ENCODE measurements around the gene OLIG1.

The OLIG1 gene

DNA sequence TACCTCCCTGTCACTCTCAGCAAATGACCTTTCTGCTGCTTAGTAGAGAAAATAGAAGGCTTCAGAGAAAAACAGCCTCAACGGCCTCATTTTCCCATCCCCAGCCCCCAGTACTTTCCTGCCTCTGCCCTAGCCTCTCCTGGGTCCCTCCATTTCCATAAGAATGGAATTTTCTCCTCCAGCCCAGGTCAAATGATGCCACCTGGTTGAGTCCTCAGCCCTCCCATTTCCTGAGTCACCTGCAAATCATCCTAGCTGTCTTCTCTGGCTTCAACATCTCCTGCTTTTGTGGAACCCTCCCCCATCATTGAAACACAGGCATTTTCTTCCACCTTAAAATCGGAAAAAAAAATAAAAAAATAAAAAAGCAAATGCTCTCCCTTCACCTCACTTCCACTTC lies 35.1 kb downstream of the OLIG1 start:
- no peak for DNase-seq

DNA sequence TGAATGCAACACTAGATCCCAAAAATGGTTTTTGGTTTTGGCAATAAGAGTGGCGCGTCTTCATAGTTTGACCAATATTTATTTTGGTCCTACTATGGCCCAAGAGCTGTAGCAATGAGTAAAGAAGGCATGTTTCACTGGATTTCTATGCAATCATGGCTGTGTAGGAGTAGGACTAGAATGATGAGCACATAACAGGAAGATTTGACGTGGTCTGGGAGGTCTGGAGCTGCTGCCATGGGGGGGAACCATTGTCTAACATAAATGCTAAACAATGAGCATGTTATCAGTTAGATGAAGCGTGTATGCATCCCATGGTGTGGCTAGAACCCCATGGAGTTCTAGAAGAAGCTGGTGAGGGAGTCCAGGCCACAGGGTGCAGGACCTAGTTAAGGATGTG lies 38.3 kb downstream of the OLIG1 start:
- no peak for DNase-seq

DNA sequence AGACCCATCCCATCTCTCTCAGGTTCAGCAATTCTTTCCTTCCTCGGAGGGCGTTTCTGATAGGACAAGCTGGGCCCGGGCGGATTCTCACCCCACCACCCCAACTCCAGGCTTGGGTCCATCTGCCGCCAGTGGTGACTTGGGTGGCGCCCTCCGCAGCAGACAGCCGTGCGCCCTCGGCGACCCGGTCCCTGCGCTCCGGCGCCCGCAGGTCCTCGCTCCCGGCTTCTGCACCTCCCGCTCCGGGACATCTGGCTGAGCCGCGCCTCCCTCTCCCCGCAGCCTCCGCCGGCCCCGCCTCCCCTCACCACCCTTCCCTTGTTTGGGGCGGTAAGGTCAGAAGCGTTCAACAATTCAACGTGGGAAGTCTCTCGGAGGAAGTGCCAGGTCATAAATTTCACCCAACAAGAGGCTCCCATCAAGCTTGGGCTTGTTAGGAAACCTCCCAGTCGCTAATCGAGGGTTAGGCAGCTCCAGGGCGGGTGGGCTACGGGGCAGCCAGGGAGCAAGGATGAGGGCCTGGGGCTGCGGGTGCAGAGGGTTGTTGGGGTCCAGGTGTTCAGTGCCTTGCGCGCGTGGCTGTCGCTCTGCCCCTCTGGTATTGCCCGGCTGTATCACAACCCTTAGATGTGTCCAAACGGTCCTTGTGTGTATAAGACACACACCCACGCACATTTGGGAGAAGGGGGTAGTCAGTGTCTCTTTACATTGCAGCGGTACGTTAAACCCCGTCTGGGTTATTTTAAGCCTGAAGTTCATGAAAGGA lies 39.8 kb downstream of the OLIG1 start:
- DNase-seq, result peak; percentile 25 to 36

DNA sequence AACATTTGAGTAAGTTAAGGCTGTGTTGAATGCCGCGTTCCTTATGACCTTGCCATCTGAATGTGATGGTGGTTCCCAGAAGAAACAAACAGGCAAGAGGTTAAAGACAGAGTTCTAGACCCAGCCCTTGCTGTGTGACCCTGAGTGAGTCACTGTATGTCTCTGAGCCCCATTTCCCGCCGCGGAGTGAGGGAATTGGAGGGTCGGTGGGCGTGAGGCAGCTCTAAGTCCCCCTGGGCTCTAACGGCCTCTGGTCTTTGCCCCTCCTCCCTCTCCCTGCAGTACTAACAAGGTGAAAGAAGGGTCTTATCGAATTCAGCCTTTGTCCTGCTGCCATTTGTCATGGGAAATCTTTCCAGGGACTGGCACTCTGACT lies 40.4 kb downstream of the OLIG1 start:
- no peak for DNase-seq

DNA sequence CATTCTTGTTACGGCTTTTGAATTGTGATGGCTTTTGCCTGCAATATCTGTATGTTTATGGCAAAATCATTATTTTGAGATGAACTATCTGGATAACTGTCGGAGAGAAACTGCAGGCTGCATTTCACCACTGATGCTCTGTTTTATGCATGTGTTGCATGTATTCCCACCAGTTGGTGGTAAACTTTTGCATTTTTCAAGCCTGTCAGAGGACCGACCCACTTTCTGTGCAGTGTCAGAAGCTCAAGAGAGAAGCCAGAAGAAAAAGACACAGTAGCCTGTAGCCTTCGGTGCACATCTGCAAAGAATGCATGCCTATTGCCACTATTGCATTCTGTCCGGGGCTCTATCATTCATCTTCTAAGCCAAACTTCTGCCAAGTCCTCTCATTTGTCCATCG lies 41.6 kb downstream of the OLIG1 start:
- no peak for DNase-seq

DNA sequence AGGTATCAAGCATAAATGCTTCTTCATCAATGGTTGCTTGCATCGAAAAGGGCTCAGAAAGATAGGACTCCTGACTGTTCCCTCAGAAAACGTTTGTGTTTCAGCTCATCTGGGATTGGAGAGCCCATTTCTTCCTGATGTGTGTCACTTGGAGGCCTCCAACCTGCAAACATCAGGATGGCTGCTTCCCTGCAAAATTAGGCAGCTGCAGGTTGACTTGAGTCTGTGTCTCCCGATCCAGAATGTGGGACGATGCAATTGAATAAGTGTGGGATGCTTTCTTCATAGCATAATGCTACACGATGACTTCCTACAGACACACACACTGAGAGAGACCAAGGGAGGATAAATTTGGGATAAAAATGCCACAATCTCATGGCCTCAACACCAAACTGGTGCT lies 42.2 kb downstream of the OLIG1 start:
- no peak for DNase-seq

DNA sequence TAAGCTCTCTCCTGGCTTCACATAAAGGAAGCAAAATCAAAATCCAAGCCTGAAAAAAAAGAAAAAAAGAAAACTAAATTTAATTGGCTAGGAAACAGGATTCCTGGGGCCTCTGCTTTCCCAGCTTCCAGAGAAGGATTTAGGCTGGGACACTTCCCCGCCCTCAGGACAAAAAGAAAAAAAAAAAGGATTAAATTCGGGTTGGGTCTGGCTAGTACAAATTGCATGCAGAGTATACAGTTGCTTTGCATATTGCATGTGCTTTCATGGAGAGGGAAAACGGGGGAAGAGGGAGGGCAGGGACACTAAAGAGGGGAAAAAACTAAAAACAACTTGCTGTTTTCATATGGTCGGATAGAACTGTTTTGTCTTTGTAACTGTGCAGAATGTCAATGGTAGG lies 42.7 kb downstream of the OLIG1 start:
- no peak for DNase-seq

DNA sequence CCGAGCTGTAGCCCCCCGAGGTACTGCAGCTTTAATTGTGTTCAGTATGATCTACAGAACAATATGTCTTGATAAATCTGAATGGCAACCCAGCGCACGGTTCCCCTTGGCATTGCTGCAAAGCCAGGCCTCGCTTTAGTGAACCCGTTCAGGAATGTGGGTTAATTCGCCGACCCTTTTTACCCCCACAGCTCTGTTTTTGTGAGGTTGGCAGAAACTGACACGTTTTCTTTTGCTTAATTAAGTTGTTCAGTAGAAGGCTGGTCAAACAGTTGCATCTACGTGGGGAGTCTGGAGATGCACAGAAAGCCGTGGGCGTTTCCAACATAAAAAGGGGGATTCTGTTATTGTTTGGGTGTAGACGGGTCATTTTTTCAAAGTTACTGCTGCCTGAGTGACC lies 43.2 kb downstream of the OLIG1 start:
- no peak for DNase-seq

DNA sequence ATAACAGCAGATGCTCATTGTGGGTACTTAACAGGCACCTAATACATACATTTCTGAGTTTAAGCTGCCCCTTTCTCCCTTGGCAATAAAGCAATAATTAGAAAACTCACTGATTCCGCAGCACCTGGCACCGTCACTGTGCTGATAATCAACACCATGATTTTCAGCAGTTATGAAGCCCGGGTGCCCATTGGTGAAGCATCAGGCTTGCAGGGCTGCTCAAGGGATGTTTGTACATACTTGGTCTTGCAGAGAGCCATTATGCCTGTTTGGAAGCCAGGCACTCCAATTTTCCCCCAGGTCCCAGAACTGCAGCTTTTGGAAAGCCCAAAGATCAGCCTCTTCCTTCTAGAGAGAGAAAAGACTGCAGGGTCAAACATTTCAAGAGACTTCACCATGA lies 44.3 kb downstream of the OLIG1 start:
- no peak for DNase-seq

DNA sequence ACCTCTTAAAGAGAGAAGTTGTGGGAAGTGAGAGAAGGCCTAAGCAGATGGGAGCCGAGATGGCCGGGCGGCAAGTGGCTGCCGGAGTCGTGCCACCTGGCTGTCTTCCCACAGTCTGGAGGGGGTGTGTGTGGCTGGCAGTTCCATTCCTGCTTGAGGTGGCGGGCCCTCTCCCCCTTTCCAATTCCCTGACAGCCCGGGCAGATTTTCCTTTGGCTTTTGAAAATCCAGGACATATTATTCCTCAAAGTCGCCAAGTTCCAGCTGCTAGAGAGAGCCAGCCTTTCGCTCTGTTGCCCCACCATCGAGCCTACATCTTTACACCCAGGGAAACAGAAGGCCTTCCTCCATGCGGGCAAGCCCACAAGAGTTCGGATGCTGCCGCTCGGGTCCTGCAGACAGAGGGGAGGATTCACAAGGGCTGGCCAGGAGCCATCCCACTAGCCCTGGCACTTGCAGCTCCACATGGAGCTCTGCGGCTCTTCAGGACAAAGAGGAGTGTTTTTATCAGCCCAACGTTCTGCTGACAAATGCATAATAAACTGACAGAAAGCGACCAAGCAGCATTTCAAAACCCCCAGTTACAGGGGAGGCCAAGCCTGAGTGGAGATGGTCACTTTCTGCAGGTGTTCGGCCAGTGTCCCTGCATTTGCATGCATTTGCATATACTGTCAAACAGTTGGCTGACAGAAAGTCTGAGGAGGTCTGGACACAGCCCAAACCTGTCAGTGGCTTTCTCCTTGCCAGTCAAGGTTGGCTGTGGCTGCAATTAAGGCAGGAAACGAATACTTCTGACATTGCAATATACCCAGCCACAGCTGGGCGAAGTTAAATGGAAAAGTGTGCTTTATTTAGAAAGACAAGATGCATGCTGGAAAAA lies 45.9 kb downstream of the OLIG1 start:
- no peak for DNase-seq

DNA sequence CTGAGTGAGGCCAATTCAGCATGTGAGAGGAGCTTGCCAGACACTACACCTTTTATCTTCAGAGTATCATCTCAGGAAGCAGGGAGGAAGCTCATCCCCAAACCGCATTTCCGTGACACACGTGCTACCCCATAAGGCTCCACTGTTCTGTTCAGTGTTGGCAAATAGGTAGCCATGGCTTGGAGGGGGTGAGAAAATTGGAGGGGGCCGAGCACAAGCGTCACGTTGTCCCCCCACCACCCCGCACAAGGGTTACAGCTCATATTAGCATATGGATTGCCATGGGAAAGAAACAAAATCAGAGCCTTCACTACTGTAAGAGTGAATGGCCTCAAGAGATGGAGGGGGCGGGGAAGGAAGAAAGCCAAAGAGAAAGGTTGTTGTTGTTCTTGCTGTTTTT lies 46.7 kb downstream of the OLIG1 start:
- no peak for DNase-seq

DNA sequence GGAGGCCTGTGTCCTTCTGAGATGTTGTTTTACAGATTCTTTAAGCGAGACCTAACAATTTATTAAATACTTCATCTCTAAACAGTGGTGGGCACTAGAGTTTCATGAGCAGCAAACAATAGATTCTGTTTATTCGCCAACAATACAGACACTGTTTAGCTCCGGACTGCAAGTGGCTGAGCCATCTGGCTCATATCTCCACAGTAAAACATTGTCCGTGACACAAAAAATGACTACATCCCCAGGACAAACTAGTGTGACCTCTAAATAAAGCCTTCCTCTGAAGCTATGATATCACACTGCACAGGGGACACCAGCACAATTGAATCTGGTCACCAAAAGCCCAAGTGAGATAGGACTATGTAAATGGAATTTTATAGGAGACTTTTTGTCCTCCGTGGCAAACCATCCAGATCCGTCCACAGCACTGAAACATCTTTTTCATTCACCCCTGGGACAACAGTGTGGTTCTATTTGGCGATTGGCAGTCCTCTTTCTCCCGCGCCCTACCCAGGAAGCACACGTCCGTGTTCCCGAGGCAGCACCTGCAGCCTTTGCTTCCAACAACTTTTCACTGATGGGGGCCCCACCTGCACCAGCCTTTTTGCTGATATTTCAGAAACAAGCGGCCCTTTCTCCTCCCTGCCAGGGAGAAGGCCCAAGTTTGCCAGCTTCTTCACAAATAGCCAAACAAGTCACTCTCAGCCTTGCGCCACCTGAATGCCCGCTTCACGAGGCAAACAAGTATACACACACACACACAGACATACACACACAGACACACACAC lies 47.4 kb downstream of the OLIG1 start:
- DNase-seq, result no peak

All from activated CD4-positive, alpha-beta T cell treated with anti-CD3 and anti-CD28 coated beads, Interleukin-2, amount 50 U/mL, for 48 hours (primary cell).